ENCODE results near the gene SRP72. TPM values are rescaled to one million over a fixed set of nuclear protein-coding genes. Genes with fewer than 3 reads are reported as not detected.
A peak's percentile ranks its signal among the peaks of the same experiment; 100 is the strongest.

The SRP72 gene
- total RNA-seq, 4 donors from 2014 or later = 37.0 to 51.9 (median 45.8) TPM

DNA sequence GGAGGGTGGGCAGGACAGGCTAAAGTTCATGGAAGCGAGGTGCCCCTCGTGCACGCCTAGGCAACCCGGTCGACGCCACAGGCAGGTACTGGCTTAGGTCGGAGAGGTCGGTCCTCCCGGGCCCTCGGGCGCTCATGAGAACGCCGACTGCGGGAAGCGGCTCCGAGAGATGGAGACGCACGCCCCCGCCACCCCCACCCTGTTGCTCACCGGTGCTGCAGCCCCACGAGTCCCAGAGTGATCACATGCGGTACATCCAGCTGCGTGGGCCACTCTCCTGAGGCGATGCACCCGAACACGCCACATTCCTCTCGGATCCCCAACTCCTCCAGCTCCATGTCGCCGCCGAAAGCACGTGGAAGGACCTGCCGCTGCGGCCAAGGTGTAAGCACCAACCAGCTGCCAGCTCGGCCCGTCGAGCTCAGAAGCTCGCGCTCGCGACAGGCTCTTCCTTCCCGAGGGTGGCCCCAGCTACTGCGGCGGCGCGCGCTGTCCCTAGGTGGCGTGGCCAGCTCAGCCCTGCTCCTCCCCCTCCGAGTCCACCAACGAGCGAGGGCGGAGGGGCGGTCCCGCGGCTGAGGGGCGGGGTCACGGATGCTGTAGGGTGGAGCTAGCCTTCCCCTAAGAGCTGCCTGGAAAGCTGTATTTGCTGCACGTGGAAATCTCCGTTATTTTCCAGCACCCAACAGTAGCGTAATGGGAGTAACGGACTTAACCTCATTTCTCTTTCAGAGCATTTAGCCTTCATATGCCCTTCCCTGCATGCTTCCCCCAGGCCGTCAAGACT, 32.1 kb upstream of the SRP72 start, which contains the start of gene PPAT:
TSS of gene PPAT (minus strand) at position 476 of the 787 bp plus-strand sequence. CDS start at position 338, 138 bp downstream.
- peak; percentile 98 for DNase-seq (ENCODE audit: extremely low spot score)
- peak; percentile 20 for TF ChIP-seq POLR2A (IDR thresholded peaks at IDR 0.05; ENCODE audit: low read depth)
- TF ChIP-seq, protein P1, sequence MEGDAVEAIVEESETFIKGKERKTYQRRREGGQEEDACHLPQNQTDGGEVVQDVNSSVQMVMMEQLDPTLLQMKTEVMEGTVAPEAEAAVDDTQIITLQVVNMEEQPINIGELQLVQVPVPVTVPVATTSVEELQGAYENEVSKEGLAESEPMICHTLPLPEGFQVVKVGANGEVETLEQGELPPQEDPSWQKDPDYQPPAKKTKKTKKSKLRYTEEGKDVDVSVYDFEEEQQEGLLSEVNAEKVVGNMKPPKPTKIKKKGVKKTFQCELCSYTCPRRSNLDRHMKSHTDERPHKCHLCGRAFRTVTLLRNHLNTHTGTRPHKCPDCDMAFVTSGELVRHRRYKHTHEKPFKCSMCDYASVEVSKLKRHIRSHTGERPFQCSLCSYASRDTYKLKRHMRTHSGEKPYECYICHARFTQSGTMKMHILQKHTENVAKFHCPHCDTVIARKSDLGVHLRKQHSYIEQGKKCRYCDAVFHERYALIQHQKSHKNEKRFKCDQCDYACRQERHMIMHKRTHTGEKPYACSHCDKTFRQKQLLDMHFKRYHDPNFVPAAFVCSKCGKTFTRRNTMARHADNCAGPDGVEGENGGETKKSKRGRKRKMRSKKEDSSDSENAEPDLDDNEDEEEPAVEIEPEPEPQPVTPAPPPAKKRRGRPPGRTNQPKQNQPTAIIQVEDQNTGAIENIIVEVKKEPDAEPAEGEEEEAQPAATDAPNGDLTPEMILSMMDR (IDR thresholded peaks at IDR 0.05) = peak in 2 of 3 experiments; percentile 24 to 37
- TF ChIP-seq EP300 (IDR thresholded peaks at IDR 0.05) = no peak
- peak; percentile 82 to 93 for TF ChIP-seq POLR2AphosphoS5 (IDR thresholded peaks at IDR 0.05)
- H3K27ac ChIP-seq (replicated peaks in 1 of 4) = peak within 1 kb of the TSS; percentile 92 to 98 (median 96)
- intact Hi-C loops (cut with DNase I) = loop anchor here (5.0 kb wide), 1 partner anchor 48 kb away; the partner anchor contains the start of gene AASDH
- no peaks in the 10 kb centered on the region for H3K9me3 ChIP-seq
- H3K27me3 ChIP-seq = no peaks in the 10 kb centered on the region
- peak within 1 kb of the TSS; percentile 69 to 84 (median 74) for H3K4me3 ChIP-seq
- H3K4me1 ChIP-seq = peaks cover 4 to 29% (median 23%) of the 10 kb centered on the region in 4 donors
- H3K36me3 ChIP-seq = no peaks in the 10 kb centered on the region
- 2% methylated on average over 13 of the region's 61 CpGs for WGBS

DNA sequence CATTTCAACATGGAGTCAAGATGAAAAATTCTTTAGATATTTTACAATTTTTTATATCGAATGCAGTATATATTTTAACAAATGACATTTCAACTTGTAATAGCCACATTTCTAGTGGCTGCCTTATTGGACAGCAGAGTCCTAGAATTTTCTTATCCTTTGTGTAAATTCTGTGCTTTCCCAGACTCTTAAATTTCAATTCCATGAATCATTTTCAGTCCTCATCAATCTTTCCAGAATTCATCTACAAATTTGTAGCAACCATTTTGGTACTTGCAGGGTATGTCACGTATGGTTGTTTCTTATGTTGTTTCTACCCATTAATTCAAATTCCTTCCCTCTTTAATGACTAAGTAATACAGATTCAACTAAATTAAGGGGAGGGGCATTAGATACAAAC, 28.7 kb upstream of the SRP72 start:
- H3K36me3 ChIP-seq = peaks cover 0 to 19% (median 9%) of the 10 kb centered on the region in 4 donors
- TF ChIP-seq POLR2AphosphoS5 (IDR thresholded peaks at IDR 0.05) (no peak), EP300 (IDR thresholded peaks at IDR 0.05) (no peak), POLR2A (IDR thresholded peaks at IDR 0.05; ENCODE audit: low read depth) (no peak)
- TF ChIP-seq, protein P1 (IDR thresholded peaks at IDR 0.05) = no peak
- no peak overlapping the region for H3K4me3 ChIP-seq
- intact Hi-C loops (cut with DNase I) = loop anchor here (5.0 kb wide), 1 partner anchor 51 kb away; the partner anchor contains the start of gene AASDH
- H3K27ac ChIP-seq (replicated peaks in 1 of 4) = no peak overlapping the region
- no peak for DNase-seq (ENCODE audit: extremely low spot score)
- H3K27me3 ChIP-seq = no peaks in the 10 kb centered on the region
- WGBS = 90% methylated on average over 2 of the region's 2 CpGs
- H3K4me1 ChIP-seq = peaks cover 4 to 29% (median 23%) of the 10 kb centered on the region in 4 donors
- H3K9me3 ChIP-seq = no peaks in the 10 kb centered on the region

DNA sequence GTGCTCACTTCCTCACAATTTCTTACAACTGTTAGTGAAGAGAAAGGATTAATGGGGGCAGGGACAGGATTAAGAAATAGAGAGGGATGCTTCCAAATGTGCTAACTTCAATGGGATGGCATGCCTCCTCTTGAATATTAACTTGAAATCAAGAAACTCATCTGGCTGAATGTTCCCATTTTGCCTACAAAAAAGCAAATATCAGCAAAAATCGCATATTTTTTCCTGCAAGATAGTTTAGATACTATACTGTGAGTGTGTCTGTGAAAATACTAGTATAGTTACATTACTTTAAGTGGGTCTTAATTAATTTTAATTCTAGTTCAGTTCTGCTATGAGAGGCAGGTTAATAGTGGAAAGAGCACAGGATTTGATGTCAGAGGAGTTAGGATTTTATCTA, 26.4 kb upstream of the SRP72 start:
- no peaks in the 10 kb centered on the region for H3K27me3 ChIP-seq
- intact Hi-C loops (cut with DNase I) = no loop called here
- 96% methylated on average over 1 of the region's 1 CpG for WGBS

DNA sequence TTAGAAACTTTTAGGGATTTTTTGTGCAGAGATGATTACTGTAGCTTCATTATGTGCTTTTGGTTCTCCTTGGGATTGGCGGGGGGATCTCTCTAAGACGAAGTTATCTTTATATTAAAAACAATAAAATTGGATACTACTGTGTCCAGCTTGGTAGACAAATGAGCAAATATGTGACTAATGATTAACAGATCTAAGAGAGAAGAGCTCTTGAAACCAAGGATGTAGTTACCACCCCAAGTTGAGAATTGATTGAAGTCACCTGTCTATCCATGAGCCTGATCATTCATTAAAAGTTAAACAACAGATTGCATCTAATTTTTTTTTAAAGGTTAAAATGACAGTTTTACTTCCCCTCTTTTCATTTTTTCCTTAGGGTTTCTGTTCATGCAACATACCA, 22.7 kb upstream of the SRP72 start:
- Histone ChIP-seq H3K27me3 (no peaks in the 10 kb centered on the region), H3K27ac (replicated peaks in 1 of 4) (no peak overlapping the region), H3K4me1 (no peaks in the 10 kb centered on the region), H3K36me3 (peaks cover 4 to 49% (median 20%) of the 10 kb centered on the region in 4 donors), H3K4me3 (no peak overlapping the region), H3K9me3 (no peaks in the 10 kb centered on the region)
- no peak for DNase-seq (ENCODE audit: extremely low spot score)
- intact Hi-C loops (cut with DNase I) = no loop called here
- 91% methylated on average over 2 of the region's 2 CpGs for WGBS
- TF ChIP-seq EP300 (IDR thresholded peaks at IDR 0.05) = no peak
- TF ChIP-seq POLR2AphosphoS5 (IDR thresholded peaks at IDR 0.05) = no peak
- TF ChIP-seq POLR2A (IDR thresholded peaks at IDR 0.05; ENCODE audit: low read depth) = no peak
- TF ChIP-seq, protein P1 (IDR thresholded peaks at IDR 0.05) = no peak

More for the DNA sequence above, 26.4 kb upstream of the SRP72 start:
- H3K36me3 ChIP-seq = peaks cover 0 to 27% (median 9%) of the 10 kb centered on the region in 4 donors
- no peak overlapping the region for H3K4me3 ChIP-seq
- peaks cover 4 to 18% (median 15%) of the 10 kb centered on the region in 4 donors for H3K4me1 ChIP-seq
- no peaks in the 10 kb centered on the region for H3K9me3 ChIP-seq
- TF ChIP-seq, protein P1 (IDR thresholded peaks at IDR 0.05) = no peak
- no peak for DNase-seq (ENCODE audit: extremely low spot score)
- no peak overlapping the region for H3K27ac ChIP-seq (replicated peaks in 1 of 4)
